Activated T-helper 17 cell treated with anti-CD3 and anti-CD28 coated beads, Interleukin-2, amount 50 U/mL, for 72 hours (primary cell): Measurements from ENCODE around the gene CENPP. TPM values are rescaled to one million over a fixed set of nuclear protein-coding genes. Genes with fewer than 3 reads are reported as not detected.

Experiments
- ATAC-seq: fragments of 150-1000 bp; cut with Tn5 transposase; replicated peaks from 2 replicates; pipeline ENCODE4 v1.10.0; 2021; ENCODE audit warnings: mild to moderate bottlenecking, moderate library complexity
- H3K27ac Mint-ChIP-seq: one replicate; pipeline ENCODE4 v1.8.0; 2022; ENCODE audit warnings: mixed read lengths
- H3K27me3 Mint-ChIP-seq: one replicate; pipeline ENCODE4 v1.8.0; 2022; ENCODE audit warnings: mixed read lengths
- H3K36me3 Mint-ChIP-seq: one replicate; pipeline ENCODE4 v1.8.0; 2022; ENCODE audit warnings: low read depth, mild to moderate bottlenecking, mixed read lengths
- H3K4me1 Mint-ChIP-seq: one replicate; pipeline ENCODE4 v1.8.0; 2022; ENCODE audit warnings: mixed read lengths
- H3K4me3 Mint-ChIP-seq: one replicate; pipeline ENCODE4 v1.8.0; 2022; ENCODE audit warnings: mild to moderate bottlenecking, mixed read lengths
- H3K9me3 Mint-ChIP-seq: one replicate; pipeline ENCODE4 v1.8.0; 2022; ENCODE audit warnings: mixed read lengths
- total RNA-seq, 2 donors: library from RNA; stranded (reverse); gene quantifications; one replicate each; pipeline ENCODE4 v1.2.3, GENCODE V29; 2022

Gene CENPP
- total RNA-seq, 2 donors from 2014 or later = 19.3 to 31.5 TPM

- Mint-ChIP-seq H3K36me3 (peaks cover 43% of the 10 kb centered on the region), H3K9me3 (no peaks in the 10 kb centered on the region), H3K27me3 (no peaks in the 10 kb centered on the region), H3K4me1 (no peaks in the 10 kb centered on the region), H3K27ac (no peak overlapping the region), H3K4me3 (no peak overlapping the region)
- no peak for ATAC-seq
These were observed 7.0 kb downstream of the CENPP start for GRCh38 chr9:92332577-92333281.

GRCh38 chr9:92333282-92333634 lies 7.5 kb downstream of the CENPP start:
- Mint-ChIP-seq H3K27ac (no peak overlapping the region), H3K9me3 (no peaks in the 10 kb centered on the region), H3K36me3 (peaks cover 48% of the 10 kb centered on the region), H3K4me3 (no peak overlapping the region), H3K27me3 (no peaks in the 10 kb centered on the region), H3K4me1 (no peaks in the 10 kb centered on the region)
- ATAC-seq = no peak

GRCh38 chr9:92341578-92341977 lies 15.8 kb downstream of the CENPP start:
- no peak overlapping the region for H3K4me3 Mint-ChIP-seq
- H3K9me3 Mint-ChIP-seq = no peaks in the 10 kb centered on the region
- H3K4me1 Mint-ChIP-seq = no peaks in the 10 kb centered on the region
- H3K27ac Mint-ChIP-seq = no peak overlapping the region
- no peak for ATAC-seq
- peaks cover 42% of the 10 kb centered on the region for H3K36me3 Mint-ChIP-seq
- H3K27me3 Mint-ChIP-seq = no peaks in the 10 kb centered on the region

GRCh38 chr9:92342825-92343488 lies 17.2 kb downstream of the CENPP start:
- no peak for ATAC-seq
- no peaks in the 10 kb centered on the region for H3K4me1 Mint-ChIP-seq
- H3K27ac Mint-ChIP-seq = no peak overlapping the region
- H3K9me3 Mint-ChIP-seq = no peaks in the 10 kb centered on the region
- no peak overlapping the region for H3K4me3 Mint-ChIP-seq
- peaks cover 40% of the 10 kb centered on the region for H3K36me3 Mint-ChIP-seq
- no peaks in the 10 kb centered on the region for H3K27me3 Mint-ChIP-seq

- H3K4me3 Mint-ChIP-seq = no peak overlapping the region
- H3K9me3 Mint-ChIP-seq = no peaks in the 10 kb centered on the region
- H3K27ac Mint-ChIP-seq = no peak overlapping the region
- H3K36me3 Mint-ChIP-seq = peaks cover 33% of the 10 kb centered on the region
- no peaks in the 10 kb centered on the region for H3K27me3 Mint-ChIP-seq
- H3K4me1 Mint-ChIP-seq = no peaks in the 10 kb centered on the region
- ATAC-seq = no peak
These were observed 19.8 kb downstream of the CENPP start for GRCh38 chr9:92345582-92345981.

- H3K27ac Mint-ChIP-seq = no peak overlapping the region
- no peaks in the 10 kb centered on the region for H3K27me3 Mint-ChIP-seq
- no peaks in the 10 kb centered on the region for H3K4me1 Mint-ChIP-seq
- no peak for ATAC-seq
- no peak overlapping the region for H3K4me3 Mint-ChIP-seq
- H3K9me3 Mint-ChIP-seq = no peaks in the 10 kb centered on the region
- H3K36me3 Mint-ChIP-seq = peaks cover 31% of the 10 kb centered on the region
These were observed 24.3 kb downstream of the CENPP start for GRCh38 chr9:92349771-92350739.

- H3K9me3 Mint-ChIP-seq = no peaks in the 10 kb centered on the region
- H3K27ac Mint-ChIP-seq = no peak overlapping the region
- H3K27me3 Mint-ChIP-seq = no peaks in the 10 kb centered on the region
- no peak for ATAC-seq
- H3K36me3 Mint-ChIP-seq = peaks cover 31% of the 10 kb centered on the region
- no peaks in the 10 kb centered on the region for H3K4me1 Mint-ChIP-seq
- no peak overlapping the region for H3K4me3 Mint-ChIP-seq
These were observed 25.0 kb downstream of the CENPP start for GRCh38 chr9:92350740-92351133.

- Mint-ChIP-seq H3K9me3 (peaks cover 5% of the 10 kb centered on the region), H3K27ac (no peak overlapping the region), H3K36me3 (peaks cover 23% of the 10 kb centered on the region), H3K4me1 (no peaks in the 10 kb centered on the region), H3K27me3 (no peaks in the 10 kb centered on the region), H3K4me3 (no peak overlapping the region)
- no peak for ATAC-seq
These were observed 27.3 kb downstream of the CENPP start for GRCh38 chr9:92353051-92353450.

- H3K27ac Mint-ChIP-seq = no peak overlapping the region
- no peaks in the 10 kb centered on the region for H3K4me1 Mint-ChIP-seq
- ATAC-seq = no peak
- H3K4me3 Mint-ChIP-seq = no peak overlapping the region
- H3K36me3 Mint-ChIP-seq = peaks cover 13% of the 10 kb centered on the region
- H3K9me3 Mint-ChIP-seq = peaks cover 5% of the 10 kb centered on the region
- H3K27me3 Mint-ChIP-seq = no peaks in the 10 kb centered on the region
These were observed 33.7 kb downstream of the CENPP start for GRCh38 chr9:92359394-92359995.

- H3K4me3 Mint-ChIP-seq = no peak overlapping the region
- no peaks in the 10 kb centered on the region for H3K27me3 Mint-ChIP-seq
- peaks cover 5% of the 10 kb centered on the region for H3K9me3 Mint-ChIP-seq
- no peak overlapping the region for H3K27ac Mint-ChIP-seq
- ATAC-seq = no peak
- no peaks in the 10 kb centered on the region for H3K4me1 Mint-ChIP-seq
- peaks cover 13% of the 10 kb centered on the region for H3K36me3 Mint-ChIP-seq
These were observed 34.3 kb downstream of the CENPP start for GRCh38 chr9:92360083-92360482.

- H3K4me3 Mint-ChIP-seq = no peak overlapping the region
- H3K27ac Mint-ChIP-seq = no peak overlapping the region
- no peaks in the 10 kb centered on the region for H3K27me3 Mint-ChIP-seq
- no peaks in the 10 kb centered on the region for H3K4me1 Mint-ChIP-seq
- H3K9me3 Mint-ChIP-seq = peaks cover 7% of the 10 kb centered on the region
- ATAC-seq = no peak
- H3K36me3 Mint-ChIP-seq = peaks cover 13% of the 10 kb centered on the region
These were observed 43.3 kb downstream of the CENPP start for GRCh38 chr9:92369075-92369474.

GRCh38 chr9:92373167-92373566 lies 47.4 kb downstream of the CENPP start:
- Mint-ChIP-seq H3K9me3 (peaks cover 13% of the 10 kb centered on the region), H3K27ac (no peak overlapping the region), H3K4me1 (no peaks in the 10 kb centered on the region), H3K4me3 (no peak overlapping the region), H3K27me3 (no peaks in the 10 kb centered on the region), H3K36me3 (peaks cover 17% of the 10 kb centered on the region)
- ATAC-seq = no peak

GRCh38 chr9:92377876-92378275 lies 52.1 kb downstream of the CENPP start:
- peaks cover 7% of the 10 kb centered on the region for H3K9me3 Mint-ChIP-seq
- no peaks in the 10 kb centered on the region for H3K27me3 Mint-ChIP-seq
- H3K4me1 Mint-ChIP-seq = peaks cover 6% of the 10 kb centered on the region
- H3K27ac Mint-ChIP-seq = peak overlapping the region; percentile 36
- ATAC-seq = no peak
- H3K4me3 Mint-ChIP-seq = no peak overlapping the region
- peaks cover 10% of the 10 kb centered on the region for H3K36me3 Mint-ChIP-seq

- Mint-ChIP-seq H3K9me3 (peaks cover 6% of the 10 kb centered on the region), H3K27ac (no peak overlapping the region), H3K4me3 (no peak overlapping the region), H3K36me3 (peaks cover 9% of the 10 kb centered on the region), H3K4me1 (peaks cover 6% of the 10 kb centered on the region), H3K27me3 (no peaks in the 10 kb centered on the region)
- peak; percentile 55 for ATAC-seq
These were observed 53.3 kb downstream of the CENPP start for GRCh38 chr9:92378865-92379560.
